Smooth muscle cell of the brain vasculature (primary cell): Measurements from ENCODE around the gene MAP2K3.
"Not testable (repeated sequence)": the region's sequence is repeated elsewhere in the genome, so short reads cannot be mapped to it uniquely, and the experiment has no call there.

Experiments used
- DNase-seq: peaks from one replicate; pipeline ENCODE4 v3.0.0-alpha.2; 2012; ENCODE audit warnings: low read depth, low spot score

MAP2K3 gene

DNA sequence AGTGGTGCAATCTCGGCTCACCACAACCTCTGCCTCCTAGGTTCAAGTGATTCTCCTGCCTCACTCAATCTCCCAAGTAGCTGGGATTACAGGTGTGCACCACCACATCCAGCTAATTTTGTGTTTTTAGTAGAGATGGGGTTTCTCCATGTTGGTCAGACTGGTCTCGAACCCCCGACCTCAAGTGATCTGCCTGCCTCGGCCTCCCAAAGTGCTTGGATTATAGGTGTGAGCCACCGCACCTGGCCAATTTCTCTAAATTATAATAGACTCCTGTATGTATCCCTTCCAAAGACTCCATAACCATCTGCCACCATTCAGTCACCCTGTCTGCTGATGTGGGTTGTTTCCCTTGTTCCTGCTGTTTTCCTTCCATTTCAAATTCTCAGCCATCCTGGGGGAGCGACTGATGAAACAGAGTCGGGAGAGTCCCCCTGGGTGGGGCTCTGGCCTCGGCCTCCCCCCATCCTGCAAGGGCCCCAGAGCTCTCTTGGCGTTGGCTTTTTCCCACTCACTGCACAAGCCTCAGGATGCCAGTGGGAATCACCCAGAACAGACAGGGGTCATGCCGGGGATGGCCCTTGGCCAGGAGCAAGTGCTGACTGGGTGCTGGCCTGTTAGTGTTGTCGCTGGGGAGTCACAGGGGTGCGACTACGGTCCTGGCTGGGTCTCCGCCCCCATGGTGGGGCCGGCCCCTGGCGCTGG is 25.7 kb downstream of the MAP2K3 start:
- not testable (repeated sequence) for DNase-seq

DNA sequence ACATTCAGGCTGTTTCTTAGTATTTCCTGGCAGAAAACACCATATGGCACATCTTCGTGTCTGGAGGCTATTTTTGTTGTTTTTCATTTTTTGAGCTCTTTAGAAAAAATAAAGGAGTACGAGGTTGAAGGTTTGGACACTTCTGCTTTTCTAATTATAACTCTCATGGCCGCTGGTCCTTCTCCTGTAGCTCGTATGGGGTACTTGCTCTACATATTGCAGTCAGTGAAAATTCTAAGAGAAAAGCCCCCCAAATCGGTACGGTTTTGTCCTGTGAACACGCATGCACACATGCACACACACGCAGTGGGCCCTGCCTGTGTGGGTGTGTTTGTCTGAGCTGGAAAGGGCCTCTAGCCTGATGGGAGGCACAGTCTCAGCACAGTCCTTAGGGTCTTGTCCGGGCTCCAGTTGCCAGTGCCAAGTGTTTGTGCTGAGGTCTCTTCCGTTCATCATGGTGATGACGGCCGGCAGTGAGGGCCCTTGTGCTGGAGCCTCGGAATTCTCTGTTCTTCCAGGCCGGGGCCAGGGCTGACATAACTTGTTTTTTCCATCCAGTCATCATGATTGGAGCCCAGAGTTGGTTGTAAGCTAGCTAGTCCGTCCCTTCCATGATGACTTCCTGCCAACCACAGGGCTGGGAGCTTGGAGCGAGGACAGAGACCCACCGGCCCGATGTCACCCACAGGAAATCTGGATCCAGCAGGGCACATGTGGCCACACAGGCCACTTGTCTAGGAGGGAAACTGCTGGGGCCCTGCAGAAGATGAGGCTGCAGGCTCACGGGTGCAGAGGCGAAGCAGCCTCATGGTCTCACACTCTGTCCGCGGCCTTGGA is 26.5 kb downstream of the MAP2K3 start:
- not testable (repeated sequence) for DNase-seq

DNA sequence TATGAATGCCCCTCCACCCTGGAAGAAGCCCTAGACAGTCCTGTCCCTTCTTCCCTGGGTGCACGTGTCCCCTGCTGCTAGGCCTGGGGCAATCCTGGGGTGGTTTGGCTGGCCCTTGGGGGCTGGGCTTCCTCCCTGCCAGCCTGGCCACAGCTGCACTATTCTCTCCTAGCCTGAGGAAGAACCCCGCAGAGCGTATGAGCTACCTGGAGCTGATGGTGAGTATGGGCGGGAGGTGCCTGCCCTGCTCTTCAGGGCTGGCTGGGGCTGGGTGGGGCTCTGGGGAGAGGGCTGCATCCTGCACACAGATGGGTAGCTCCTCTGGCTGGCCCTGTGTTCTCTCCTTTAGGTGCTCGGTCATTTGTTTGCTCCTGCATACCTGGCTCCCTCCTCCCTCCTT is 28.8 kb downstream of the MAP2K3 start:
- no peak for DNase-seq

DNA sequence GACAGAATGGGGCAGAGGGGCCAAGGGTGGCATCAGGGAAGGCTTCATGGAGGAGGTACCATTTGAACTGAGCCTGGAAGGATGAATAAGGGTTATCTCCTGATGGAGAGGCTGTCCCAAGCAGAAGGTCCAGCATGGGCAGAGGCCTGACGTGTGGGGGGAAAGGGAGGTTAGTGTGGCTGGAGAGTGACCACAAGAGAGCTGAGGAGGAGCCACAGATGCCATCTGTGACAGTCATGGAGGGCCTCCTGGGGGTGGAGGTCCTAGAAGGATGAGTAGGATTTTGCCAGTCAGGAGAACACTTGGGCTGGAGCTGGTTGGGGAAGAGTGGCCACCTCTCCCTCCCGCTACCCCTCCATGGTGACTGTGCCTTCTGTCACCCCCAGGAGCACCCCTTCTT is 29.2 kb downstream of the MAP2K3 start:
- DNase-seq, result not testable (repeated sequence)

DNA sequence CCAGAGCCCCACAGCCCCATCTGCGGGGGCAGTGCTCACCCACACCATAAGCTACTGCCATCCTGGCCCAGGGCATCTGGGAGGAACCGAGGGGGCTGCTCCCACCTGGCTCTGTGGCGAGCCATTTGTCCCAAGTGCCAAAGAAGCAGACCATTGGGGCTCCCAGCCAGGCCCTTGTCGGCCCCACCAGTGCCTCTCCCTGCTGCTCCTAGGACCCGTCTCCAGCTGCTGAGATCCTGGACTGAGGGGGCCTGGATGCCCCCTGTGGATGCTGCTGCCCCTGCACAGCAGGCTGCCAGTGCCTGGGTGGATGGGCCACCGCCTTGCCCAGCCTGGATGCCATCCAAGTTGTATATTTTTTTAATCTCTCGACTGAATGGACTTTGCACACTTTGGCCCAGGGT is 29.8 kb downstream of the MAP2K3 start:
- not testable (repeated sequence) for DNase-seq

DNA sequence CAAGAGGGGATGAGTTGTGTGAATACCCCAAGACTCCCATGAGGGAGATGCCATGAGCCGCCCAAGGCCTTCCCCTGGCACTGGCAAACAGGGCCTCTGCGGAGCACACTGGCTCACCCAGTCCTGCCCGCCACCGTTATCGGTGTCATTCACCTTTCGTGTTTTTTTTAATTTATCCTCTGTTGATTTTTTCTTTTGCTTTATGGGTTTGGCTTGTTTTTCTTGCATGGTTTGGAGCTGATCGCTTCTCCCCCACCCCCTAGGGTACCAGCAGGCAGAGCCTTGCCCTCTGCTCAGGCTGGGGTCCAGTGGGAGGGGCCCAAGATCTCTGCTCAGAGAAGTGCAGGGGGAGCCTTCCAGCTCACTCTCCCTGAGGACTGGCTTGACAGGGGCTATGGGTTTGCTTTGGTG is 30.2 kb downstream of the MAP2K3 start:
- DNase-seq, result not testable (repeated sequence)

DNA sequence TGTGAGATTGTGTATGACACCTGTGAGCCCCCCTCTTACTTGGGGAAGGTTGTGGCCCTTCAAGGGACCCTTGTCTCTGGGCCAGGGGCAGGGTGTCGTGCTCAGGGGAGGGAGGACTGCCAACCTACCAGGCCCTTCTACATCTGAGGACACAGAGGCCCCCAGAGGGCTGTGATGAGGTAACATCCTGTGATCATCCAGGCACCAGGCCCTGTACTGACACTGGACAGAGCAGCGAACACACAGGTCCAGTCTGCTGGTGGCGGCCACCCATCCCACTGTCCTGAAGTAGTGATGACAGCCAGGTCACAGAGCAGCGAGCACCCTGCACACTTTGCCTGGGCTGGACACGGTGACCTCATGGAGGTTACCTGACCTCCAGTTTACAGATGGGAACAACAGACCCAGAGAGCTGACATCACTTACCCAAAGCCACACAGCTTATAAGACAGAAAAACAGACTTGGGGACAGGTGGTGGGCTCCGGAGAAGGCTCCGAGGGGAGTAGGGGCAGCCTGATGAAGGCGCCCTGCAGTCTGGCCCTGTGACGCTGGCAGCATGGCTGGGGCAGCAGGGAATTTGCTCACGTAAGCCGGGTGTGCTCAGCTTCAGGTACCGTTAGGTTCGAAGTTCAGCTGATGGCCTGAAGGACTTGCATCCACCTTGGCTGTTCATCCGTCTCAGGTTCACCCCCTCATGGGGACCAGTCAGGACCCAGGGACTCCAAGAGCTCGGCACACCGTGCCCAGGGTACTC is 30.9 kb downstream of the MAP2K3 start:
- not testable (repeated sequence) for DNase-seq

DNA sequence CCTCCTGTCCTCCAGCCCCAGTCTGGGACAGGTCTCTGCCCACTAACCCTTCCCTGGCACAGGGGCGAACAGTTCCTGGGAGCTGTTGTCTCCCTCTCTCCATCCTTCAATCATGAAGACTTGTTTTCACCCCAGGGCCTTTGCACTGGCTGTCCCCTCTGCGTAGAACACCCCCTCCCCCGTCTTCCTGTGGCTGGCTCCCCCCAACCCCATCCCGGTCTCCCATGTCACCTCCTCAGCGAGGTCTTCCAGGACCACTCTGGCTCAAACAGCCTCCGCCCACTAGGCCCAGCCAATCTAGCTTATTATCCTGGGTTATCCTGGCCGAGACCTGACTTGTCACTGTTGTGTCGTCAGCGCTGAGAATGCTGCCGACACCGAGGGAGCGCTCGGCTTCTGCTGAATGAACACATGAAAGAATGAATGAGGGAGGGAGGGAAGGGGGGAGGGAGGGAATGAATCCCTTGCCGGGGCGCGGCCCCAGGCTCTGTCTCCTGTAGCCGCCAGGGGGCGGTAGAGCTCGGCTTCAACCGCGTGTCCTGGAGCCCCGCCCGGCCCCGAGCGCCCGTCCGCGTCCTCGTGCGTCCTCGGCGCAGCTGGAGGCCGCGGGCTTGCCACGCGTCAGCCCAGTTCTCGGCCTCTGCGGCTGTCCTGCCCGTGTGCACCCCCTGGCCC is 31.8 kb downstream of the MAP2K3 start:
- not testable (repeated sequence) for DNase-seq

DNA sequence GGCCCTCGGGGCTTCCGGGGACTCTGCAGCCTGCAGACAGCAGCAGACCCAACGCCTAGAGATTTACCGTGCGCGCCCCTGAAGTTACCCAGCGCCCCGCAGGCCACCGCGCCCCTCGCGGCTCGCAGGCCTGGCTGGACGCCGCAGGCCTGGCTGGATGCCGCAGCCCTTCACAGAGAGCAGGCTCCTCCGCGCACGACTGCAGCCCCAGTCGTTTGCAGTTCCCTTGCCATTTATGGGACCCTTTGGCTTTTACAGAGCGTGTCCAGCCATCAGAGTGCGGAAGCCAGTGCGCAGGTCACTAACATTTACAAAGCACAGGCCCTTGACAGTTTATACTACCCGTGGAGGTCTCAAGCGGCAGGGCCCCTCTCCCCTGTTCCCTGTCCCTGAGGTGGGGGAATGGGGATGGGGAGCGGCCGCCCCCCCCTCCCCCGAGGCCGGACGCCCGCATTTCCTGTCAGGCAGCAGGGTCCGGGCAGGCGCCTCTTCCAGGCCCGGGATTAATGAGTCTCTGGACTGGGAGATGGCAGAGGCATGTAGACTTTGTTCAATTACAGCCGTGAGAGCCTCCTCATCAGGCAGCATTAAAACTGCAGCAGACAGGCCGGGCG is 32.5 kb downstream of the MAP2K3 start:
- DNase-seq, result not testable (repeated sequence)

DNA sequence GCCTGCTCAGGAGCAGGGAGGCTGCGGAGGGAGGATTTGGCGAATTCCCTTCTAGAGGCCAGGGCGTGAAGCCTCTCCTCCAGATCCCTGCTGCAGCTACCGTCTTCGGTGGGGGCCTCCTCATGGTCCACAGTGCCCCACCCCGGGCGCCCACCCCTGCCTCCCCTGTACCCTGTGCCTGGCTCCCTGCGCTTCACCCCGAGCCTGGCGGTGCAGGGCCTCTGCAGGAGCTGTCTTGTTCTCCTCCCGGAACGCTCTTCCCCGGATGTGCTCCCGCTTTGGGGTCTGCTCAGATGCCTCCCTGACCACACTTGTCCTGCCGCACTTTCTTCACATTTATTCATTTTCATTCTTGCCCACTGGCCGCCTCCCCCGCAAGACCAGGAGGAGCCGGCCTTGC is 33.3 kb downstream of the MAP2K3 start:
- not testable (repeated sequence) for DNase-seq

DNA sequence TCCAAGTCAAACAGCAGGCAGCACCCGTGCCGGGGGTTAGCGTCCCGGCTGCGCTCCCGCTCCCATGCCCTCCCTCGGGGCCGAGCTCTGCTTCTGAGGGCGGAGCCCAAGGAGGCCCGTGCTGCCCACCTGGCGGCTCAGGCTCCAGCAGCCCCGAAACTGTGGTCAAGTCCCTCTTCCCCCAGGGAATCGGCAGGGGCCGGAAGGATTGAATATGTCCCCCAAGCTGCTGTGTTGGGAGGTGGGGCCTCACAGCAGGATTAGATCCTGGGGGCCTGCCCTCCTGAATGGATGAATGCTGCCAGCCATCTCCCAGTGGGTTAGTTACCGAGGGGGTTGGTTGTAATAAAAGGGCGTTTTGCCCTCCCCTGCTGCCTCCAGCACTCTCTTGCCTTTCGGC is 33.9 kb downstream of the MAP2K3 start:
- no peak for DNase-seq

DNA sequence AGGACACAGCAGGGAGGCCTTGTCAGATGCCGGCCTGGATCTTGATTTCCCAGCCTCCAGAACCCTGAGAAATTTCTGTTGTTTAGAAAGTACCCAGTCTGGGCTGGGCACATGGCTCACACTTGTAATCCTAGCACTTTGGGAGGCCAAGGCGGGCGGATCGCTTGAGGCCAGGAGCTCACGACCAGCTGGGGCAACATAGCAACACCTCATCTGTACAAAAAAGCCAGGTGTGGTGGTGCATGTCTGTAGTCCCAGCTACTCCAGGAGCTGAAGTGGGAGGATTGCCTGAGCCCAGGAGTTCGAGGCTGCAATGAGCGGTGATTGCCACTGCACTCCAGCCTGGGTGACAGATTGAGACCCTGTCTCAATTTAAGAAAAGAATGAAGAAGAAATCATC is 34.3 kb downstream of the MAP2K3 start:
- DNase-seq, result not testable (repeated sequence)

DNA sequence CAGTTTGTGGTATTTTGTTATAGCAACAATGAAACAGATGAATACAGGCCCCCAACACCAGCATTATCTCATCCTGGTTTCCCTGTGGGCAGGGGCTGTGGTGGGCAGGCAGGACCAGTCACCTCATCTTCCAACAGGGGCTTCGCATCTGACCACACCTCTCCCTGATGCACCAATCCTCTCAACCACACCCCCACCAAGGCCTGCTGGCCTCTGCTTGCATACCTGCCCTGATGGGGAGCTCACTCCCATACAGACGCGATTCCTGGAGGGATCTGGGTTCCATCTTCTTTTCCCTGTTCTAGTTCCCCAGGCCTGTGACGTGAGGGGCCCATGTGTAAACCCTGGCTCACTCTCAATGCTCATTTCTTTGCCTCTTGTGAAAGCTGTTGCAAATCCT is 34.7 kb downstream of the MAP2K3 start:
- DNase-seq, result not testable (repeated sequence)

DNA sequence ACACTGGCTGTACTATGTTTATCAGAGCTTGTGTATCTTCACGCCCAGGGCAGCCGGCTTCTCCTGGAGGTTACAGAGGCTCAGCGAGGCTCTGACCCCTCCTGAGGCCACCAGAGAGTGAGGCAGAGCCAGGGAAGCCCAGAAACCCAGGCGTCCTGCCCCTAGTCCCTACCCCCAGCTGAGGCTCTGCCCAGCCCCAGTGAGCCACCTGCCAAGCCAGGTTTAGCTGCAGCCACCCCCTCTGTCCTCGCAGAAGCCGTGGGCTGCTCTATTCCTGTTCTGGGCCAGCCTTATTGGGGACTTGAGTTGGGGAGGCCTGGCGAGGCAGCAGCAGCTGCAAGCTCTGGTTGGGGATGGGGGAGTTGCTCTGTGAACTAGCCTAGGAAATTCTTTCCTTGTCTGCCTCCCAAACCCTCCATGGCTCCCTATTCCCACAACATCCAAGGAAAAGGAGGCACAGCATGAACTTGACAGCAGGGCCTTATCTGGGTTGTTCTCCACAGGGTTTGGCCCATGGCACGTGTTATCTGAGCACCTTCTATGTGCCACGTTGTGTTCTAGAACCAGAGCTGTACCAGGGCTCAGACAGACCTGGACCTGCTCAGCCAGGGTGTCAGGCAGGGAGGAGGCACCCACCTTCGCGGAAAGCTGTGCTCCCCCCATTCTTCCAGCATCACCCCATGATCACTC is 35.3 kb downstream of the MAP2K3 start:
- DNase-seq, result not testable (repeated sequence)

DNA sequence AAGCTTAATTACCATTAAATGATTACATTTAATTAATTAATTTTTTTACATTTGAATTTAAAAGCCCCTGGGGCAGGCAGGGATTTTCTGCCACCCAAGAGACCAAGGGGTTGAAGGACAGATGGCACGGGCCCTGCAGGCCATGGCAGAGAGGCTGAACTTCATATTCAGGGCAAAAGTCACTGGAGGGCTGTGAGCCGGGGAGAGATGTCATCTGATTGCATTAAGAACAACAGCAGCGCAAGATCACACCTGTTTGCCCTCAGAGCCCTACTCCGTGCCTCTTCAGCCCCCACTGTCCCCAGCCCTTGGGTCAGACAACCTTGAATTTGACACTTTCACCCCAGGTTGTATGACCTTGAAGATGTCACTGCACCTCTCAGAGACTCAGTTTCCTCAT is 35.9 kb downstream of the MAP2K3 start:
- not testable (repeated sequence) for DNase-seq

DNA sequence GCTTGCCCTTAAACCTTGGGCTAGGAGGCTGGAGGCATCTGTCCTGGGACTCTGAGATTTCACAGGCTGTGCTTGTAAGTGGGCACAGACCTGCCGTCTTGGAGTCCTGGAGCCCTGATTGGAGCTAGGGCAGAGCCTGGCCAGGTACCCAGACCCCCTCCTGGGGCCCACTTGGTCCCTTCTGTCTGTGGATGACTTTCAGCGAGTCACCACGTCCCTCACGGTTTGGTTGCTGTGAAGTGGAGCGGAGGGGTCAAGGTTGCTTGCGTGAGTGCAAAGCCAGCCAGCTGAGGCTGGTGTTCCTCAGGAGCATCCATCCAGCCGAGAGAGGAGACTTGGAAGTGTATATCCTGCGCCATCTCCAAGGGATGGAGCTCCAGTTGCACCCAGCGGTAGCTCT is 36.5 kb downstream of the MAP2K3 start:
- not testable (repeated sequence) for DNase-seq

DNA sequence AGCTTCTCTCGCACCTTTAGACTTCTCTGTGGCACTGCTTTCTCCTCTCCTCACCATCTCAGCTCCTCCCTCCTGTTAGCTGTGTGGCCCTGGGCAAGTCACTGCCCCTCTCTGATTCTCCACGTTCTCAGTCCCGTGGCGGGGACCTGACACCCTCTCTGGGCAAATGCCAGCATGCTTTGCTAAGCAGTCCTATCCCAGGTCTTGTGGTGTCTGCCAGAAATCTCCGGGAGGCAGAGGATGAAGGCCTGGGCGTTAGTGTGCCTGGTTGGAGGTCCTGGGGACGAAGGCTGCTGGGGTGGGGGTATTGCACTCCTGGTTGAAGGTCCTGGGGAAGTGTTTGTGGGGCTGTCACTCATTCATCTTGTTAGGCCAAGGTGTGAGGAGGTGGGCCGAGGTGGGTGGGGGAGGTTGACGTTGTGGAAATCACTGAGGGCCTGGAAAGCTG is 37.3 kb downstream of the MAP2K3 start:
- DNase-seq, result not testable (repeated sequence)

DNA sequence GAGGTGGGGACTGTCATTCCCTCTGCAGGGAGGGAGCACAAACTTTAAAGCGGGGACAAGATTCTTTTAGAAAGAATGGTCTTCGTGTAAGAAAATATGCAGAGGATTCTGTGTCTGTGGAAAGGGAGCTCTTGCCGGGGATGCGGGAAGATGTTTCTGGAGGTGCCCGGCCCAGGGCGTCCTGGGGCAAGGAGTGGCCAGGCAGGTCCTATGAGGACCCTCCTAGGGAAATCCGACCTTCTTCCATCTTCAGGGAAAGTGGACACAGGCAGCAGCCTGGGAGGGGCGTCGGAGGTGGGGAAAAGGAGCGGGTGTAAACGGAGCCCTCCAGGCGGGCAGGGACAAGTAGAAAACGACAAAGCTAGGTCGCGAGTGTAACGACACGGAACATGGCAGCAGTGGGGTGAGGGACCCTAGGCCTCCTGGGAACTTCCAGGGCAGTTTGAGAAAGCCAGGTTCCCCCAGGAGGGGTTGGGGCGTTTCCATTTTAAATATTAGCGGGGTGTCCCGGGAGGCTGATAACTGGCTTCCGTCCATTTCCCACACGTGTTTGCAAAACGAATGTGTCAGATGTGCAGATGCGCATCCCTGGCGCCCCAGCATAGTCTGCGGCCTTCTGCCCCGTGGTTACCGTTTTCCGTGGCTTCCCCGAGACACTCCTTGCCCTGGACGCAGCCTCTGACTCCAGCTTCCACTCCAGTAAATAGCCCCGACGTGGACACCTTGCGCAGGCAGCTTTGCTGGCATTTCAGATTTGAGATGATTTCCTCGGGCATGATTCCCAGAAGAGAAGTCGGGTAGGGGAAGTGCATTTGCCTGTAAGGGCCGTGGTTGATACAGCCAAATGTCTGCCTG is 39.0 kb downstream of the MAP2K3 start:
- not testable (repeated sequence) for DNase-seq

DNA sequence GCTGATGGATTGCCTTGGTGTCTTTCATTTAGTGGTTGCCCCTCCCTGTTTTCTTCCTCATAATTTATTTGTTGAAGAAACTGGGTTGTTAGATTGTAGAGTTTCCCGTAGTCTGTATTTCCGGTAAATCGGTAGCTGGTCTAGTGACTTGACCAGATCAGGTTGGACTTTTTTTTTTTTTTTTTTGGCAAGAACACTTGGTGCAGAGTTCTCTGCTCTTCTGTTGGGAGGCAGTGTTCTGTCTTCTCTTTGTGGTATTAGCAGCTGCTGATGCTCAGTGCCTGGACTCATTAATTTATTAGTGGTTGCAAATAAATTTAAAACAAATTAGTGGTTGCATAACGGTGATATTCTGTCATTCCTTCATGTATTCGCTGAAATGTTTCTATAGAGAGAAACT is 40.2 kb downstream of the MAP2K3 start:
- not testable (repeated sequence) for DNase-seq
